Umbilical cord (tissue), 2 donors: ENCODE data around the gene ANKMY2. TPM values are rescaled to one million over a fixed set of nuclear protein-coding genes. Genes with fewer than 3 reads are reported as not detected.
A peak's percentile ranks its signal among the peaks of the same experiment; 100 is the strongest.

Source experiments
- DNase-seq: peaks from one replicate; pipeline ENCODE4 v3.0.0-alpha.2; 2015; ENCODE audit warnings: low spot score
- total RNA-seq: library from RNA; depleted of rRNA; stranded (reverse); fragments of >200 nt; gene quantifications from one replicate; pipeline ENCODE4 v1.2.3, GENCODE V29; 2014; ENCODE audit warnings: low replicate concordance; ENCODE audit not compliant: insufficient read depth

ANKMY2 gene
- total RNA-seq, 1 donor from 2014 or later, result 15.9 TPM

- no peak for DNase-seq
These were observed 61.7 kb downstream of the ANKMY2 start for GRCh38 chr7:16583834-16584233.

- no peak for DNase-seq
These were observed 64.3 kb downstream of the ANKMY2 start for GRCh38 chr7:16581286-16581685.

- DNase-seq, result no peak
These were observed 66.3 kb downstream of the ANKMY2 start for GRCh38 chr7:16579216-16579615.

- no peak for DNase-seq
These were observed 73.6 kb downstream of the ANKMY2 start for GRCh38 chr7:16571941-16572340.

- peak; percentile 66 for DNase-seq
These were observed 80.6 kb downstream of the ANKMY2 start for GRCh38 chr7:16564909-16565426.

- no peak for DNase-seq
These were observed 81.6 kb downstream of the ANKMY2 start for GRCh38 chr7:16564023-16564380.

- DNase-seq, result peak; percentile 7
These were observed 82.1 kb downstream of the ANKMY2 start for GRCh38 chr7:16563281-16564022.

- DNase-seq, result no peak
These were observed 82.9 kb downstream of the ANKMY2 start for GRCh38 chr7:16562456-16563220.

GRCh38 chr7:16561943-16562342, 83.6 kb downstream of the ANKMY2 start:
- DNase-seq, result no peak

- DNase-seq, result no peak
These were observed 85.9 kb downstream of the ANKMY2 start for GRCh38 chr7:16559497-16560179.

GRCh38 chr7:16558761-16559302, 86.7 kb downstream of the ANKMY2 start:
- DNase-seq, result no peak

GRCh38 chr7:16556359-16556758, 89.2 kb downstream of the ANKMY2 start:
- DNase-seq, result no peak

GRCh38 chr7:16554518-16555236, 90.9 kb downstream of the ANKMY2 start:
- no peak for DNase-seq

- no peak for DNase-seq
These were observed 94.9 kb downstream of the ANKMY2 start for GRCh38 chr7:16550671-16551070.

Other genes starting within 250 kb of the ANKMY2 start
- 12.3 TPM for gene CRPPA, start 224.2 kb downstream of the ANKMY2 start, total RNA-seq
- 1.9 TPM for gene SOSTDC1, start 180.0 kb downstream of the ANKMY2 start, total RNA-seq
- gene LRRC72, start 118.9 kb downstream of the ANKMY2 start, total RNA-seq, result not detected
- gene BZW2, start 427 bp upstream of the ANKMY2 start, total RNA-seq, result 42.4 TPM
- 10.6 TPM for gene TSPAN13, start 108.0 kb upstream of the ANKMY2 start, total RNA-seq
- gene AGR2, start 159.2 kb upstream of the ANKMY2 start, total RNA-seq, result 18.3 TPM
- gene AGR3, start 236.2 kb upstream of the ANKMY2 start, total RNA-seq, result not detected